GM18520 (cell line): Measurements from ENCODE around the gene GPC4.

ENCODE experiments used
- ATAC-seq: cut with Tn5 transposase; IDR thresholded peaks from one replicate; pipeline ENCODE4 v1.9.1; 2021; ENCODE audit not compliant: unreplicated experiment

Gene GPC4

DNA sequence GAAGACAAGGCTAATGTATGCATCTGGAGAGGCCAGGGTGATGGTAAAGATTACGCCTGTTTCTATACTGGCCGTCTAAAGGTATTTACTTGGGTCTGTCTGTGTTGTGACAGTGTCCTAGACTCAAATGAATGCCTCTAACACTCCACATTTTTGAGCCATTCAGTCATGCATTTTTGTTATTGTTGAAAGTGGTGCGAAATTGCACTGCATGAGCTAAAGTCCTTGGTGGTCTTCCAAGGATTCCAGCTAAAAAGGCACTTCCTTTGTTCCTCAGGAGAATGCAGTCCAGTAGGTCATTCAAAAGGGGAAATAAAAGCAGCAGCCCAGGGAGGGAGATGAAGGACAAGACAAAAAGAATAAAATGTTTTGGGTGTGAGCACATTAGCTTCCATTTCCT, 3.0 kb downstream of the GPC4 start:
- no peak for ATAC-seq

GRCh38 chrX:133410550-133410949, 4.7 kb downstream of the GPC4 start:
- no peak for ATAC-seq

DNA sequence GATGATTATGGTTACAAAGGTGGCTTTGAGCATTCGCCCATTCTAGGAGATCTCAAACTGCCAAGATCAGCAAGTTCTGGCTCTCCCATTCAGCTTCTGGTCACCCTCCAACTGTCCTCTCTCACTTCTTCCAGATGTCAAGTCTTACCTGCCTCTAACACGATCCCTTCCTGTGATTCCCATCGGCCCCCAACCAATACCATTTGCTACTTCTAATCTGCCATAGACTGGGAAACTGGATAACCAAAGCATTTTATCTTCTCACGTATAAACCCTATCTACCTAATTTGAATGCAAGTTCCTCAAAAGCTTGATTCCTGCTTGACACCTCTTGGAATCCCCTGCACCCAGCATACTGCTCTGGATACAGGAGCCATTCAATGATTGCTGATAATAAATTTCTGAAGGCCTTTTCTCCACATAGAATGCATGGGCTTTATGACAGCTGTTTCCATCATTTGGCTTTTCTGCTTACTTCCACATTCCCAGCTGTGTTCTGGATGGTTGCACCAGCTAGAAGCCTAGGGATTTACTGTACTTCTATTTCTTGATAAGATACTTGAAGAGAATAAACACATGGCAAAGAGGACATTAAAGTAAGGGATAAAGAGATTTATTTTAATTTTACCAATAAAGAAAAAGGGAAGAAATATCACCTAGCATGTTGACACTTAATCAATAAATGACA, 9.6 kb downstream of the GPC4 start:
- ATAC-seq, result no peak

DNA sequence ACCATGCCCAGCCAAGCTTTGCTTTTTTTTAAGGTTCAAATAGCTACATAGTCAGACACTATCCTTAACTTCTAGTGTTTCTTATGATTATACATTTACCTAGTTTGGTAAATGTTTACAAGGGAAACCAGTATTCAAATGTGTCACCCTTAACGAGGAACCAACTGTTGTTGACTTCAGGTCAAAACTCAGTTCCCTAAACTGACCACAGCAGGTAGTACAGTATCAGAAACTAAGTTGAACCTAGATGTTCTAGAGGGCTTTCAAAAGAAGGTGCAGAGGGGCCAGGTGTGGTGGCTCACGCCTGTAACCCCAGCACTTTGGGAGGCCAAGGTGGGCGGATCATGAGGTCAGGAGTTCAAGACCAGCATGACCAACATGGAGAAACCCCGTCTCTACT, 11.3 kb downstream of the GPC4 start:
- no peak for ATAC-seq

- no peak for ATAC-seq
Observed at GRCh38 chrX:133402830-133403625, 12.3 kb downstream of the GPC4 start.

DNA sequence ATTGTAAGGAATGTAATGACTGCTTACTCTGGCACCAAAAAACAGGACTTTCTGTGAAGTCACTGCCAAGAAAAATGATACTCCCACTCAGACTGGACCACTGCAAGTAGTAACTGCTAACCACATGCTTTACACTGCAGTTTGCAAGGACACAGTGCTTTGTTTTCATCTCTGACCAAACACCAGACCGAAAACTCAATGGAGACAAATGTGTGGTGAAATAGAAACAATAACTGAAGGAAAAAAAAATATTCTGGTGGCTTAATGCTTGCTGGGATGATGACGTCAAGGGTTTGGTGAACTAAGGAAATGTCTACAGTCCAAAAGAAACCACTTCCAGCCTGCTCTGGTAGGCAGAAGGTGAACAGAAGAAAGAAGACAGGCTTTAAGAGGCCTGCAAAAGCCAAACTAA, 13.2 kb downstream of the GPC4 start:
- ATAC-seq, result no peak

GRCh38 chrX:133401536-133401935, 13.8 kb downstream of the GPC4 start:
- no peak for ATAC-seq

- no peak for ATAC-seq
Observed at GRCh38 chrX:133399411-133399810, 15.9 kb downstream of the GPC4 start.

- no peak for ATAC-seq
Observed at GRCh38 chrX:133394765-133395164, 20.5 kb downstream of the GPC4 start.

DNA sequence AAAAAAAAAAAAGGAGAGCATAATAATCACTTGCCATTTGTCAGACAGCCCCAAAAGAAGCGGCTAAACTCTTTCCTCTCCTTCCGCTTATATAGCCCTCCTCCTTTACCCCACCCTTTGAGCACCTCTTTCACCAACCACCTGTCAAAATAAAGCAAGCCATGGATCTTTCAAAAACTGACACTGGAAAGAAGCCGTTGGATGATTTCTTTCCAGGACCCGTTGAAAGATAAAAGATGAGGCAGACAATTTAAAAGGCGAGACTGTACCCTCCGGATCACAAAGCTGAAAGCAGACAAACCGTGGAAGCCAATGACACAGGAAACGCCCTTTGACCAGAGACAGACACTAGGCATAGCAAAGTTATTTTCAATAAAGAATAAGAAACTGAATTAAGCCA, 22.6 kb downstream of the GPC4 start:
- ATAC-seq, result no peak

- ATAC-seq, result no peak
Observed at GRCh38 chrX:133391111-133391510, 24.2 kb downstream of the GPC4 start.

DNA sequence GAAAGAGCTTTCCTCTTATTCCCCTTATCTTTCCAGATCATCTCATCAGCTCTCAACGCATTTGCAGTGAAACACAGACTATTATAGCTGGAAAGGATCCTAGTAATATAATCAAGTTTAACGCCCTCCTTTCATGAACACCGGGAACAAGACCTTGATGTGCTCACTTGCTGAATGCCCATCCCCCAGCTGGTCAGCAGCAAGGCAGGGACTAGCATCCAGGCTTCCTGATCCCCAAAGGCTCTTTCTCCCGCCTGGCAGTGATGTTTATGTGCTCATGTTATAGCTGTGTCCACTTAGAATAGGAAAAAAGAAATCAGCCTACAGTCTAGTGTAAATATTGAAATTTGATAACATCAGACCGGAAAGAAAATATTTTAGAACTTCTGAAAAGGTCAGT, 24.6 kb downstream of the GPC4 start:
- no peak for ATAC-seq

DNA sequence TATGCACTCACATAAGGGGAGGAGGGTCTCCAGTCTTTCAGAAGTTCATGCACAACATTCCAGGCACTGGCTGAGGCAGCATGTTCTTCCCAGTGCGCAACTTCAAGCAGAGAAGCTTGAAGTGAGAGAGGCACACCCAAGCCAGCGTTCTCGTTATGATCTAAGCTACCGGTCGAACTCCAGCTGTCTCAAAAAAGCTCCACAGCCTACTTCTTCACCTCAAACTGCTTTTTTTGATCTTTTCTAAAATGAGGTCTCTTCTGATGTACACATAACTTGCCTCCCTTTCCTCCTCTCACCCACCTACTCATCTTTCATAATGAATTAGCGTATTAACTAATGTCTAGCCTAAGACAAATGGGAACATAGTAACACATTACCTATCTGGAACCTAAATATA, 25.3 kb downstream of the GPC4 start:
- ATAC-seq, result no peak

- no peak for ATAC-seq
Observed at GRCh38 chrX:133384454-133384853, 30.8 kb downstream of the GPC4 start.

DNA sequence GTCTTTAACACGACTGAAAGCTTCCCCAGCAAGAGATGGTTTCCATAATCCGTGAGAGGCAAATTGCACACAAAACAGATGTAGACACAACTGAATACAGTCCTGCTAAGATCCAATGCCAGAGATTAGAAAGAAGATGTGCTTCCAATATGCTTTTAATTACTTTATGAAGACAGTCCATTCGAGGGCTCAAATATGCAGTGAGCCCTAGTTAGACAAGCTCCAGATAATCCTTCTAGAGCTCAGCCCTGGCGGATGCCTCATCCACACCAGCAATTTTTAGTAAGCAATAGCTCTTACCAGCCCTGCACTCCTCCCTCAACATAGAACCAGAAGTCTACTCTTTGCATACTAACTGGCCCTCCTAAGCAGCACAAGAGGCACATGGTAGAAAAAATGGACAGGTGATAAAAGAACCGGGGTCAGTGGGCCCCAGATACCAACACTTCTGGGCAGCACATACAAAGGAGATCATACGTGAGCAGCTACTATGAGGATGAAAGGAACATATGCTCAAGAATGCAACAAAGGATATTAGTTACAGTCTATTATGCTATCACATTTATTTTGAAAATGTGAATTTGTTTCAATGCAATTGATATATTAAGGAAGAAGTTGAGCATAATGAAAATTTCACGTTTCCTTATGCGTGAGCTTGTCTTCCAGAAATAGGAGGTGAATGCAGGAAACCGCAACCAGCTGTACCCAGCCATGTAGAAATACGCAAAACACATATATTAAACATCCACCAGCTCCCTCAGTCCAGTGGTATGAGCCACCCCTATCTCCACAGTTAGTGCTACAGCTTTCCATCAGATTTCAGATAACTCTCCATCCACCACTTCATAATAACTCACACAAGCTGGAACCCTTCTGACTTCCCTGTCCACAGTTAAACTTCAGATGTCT, 34.3 kb downstream of the GPC4 start:
- no peak for ATAC-seq

GRCh38 chrX:133376422-133376821, 38.9 kb downstream of the GPC4 start:
- no peak for ATAC-seq

DNA sequence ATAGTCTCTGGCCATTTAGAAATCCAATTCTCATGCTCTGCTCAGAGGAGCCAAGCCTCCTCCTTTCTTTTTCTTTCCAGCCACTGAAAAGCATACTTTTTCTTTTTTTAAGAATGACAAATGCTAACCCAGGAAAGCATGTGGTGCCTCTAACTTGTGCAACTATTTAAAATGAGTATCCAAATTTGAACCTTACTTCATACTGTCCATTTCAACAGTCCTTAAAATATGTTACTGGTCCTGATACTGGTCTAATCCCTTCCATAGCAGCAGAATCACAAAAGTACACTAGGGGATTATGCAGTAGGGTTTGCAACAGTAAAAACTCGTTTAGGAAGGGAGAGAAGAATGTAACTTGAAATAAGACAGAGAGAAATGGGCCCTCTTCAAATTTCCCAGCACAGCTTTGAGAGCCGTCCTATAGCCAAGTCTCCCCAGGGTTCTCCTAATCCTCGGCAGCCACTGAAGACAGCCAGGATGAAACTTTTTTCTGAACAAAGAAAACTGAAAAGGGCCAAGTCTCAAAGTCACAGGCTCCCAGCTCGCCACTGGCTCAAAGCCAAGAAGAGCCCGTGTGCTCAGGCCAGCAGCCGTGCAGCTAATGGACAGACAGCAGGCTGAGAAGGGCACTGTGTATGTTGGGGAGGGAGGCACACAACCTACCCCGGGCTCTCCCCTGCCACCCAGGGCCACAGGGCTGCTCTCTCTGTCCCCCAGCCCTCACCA, 39.5 kb downstream of the GPC4 start:
- ATAC-seq, result no peak

GRCh38 chrX:133374874-133375387, 40.4 kb downstream of the GPC4 start:
- ATAC-seq, result peak; percentile 40

GRCh38 chrX:133373386-133374079, 41.8 kb downstream of the GPC4 start:
- no peak for ATAC-seq

DNA sequence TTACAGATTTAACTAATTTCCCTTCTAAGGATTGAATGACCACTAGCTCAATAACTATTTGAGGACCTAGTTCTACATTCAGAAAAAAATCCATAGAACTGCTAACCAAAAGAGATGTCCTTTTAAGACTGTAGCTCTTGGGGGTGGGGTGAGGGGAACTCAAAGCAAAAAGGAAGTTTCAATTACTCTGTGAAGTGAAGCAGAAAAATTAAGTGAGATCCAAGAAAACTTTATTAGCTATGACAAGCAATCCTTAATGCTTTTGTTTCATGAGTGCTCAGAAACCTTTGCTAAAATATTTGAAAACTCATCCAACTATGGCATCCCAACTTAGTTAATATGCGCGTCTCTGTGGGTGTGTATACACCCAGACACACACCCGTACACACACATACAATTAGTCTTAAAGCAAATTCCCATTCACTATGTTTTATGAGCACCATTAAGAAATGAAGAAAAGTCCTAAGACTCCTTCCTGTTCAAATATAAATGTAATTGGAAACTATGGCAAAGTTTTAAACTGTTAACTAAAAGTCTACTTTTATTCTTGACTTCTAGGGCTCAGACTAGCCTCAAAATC, 44.5 kb downstream of the GPC4 start:
- ATAC-seq, result no peak
